Measurements from ENCODE around the gene CD63. TPM values are rescaled to one million over a fixed set of nuclear protein-coding genes. Genes with fewer than 3 reads are reported as not detected.

Gene CD63
- total RNA-seq, 4 donors from 2014 or later: 736 to 1,401 (median 892) TPM

- ATAC-seq (ENCODE audit: low FRiP score) (no peak), DNase-seq (ENCODE audit: low spot score) (no peak)
- TF ChIP-seq CTCF (IDR thresholded peaks at IDR 0.05): no peak
Observed at GRCh38 chr12:55733021-55733555, 4.3 kb upstream of the CD63 start.

GRCh38 chr12:55732288-55732687 is 3.5 kb upstream of the CD63 start:
- ATAC-seq (ENCODE audit: low FRiP score) (no peak), DNase-seq (ENCODE audit: low spot score) (no peak)
- no peak for TF ChIP-seq CTCF (IDR thresholded peaks at IDR 0.05)

GRCh38 chr12:55729819-55730818 is 1.3 kb upstream of the CD63 start:
- no peak for TF ChIP-seq CTCF (IDR thresholded peaks at IDR 0.05)
- DNase-seq (ENCODE audit: low spot score) (no peak), ATAC-seq (ENCODE audit: low FRiP score) (peak; percentile 26)

GRCh38 chr12:55728186-55728938 is 447 bp downstream of the CD63 start:
- ATAC-seq (ENCODE audit: low FRiP score) (no peak), DNase-seq (ENCODE audit: low spot score) (no peak)
- TF ChIP-seq CTCF (IDR thresholded peaks at IDR 0.05): no peak

GRCh38 chr12:55727643-55728185 is 1.1 kb downstream of the CD63 start:
- peak; percentile 63 for DNase-seq (ENCODE audit: low spot score)
- peak; percentile 41 for ATAC-seq (ENCODE audit: low FRiP score)
- no peak for TF ChIP-seq CTCF (IDR thresholded peaks at IDR 0.05)

- ATAC-seq (ENCODE audit: low FRiP score) (no peak), DNase-seq (ENCODE audit: low spot score) (no peak)
- TF ChIP-seq CTCF (IDR thresholded peaks at IDR 0.05): no peak
Observed at GRCh38 chr12:55726971-55727370, 1.8 kb downstream of the CD63 start.
